GM18909 (cell line): ENCODE results near the gene RELN.

Experiments used
- ATAC-seq: cut with Tn5 transposase; IDR thresholded peaks from one replicate; pipeline ENCODE4 v1.9.1; 2021; ENCODE audit warnings: mild to moderate bottlenecking; ENCODE audit not compliant: unreplicated experiment, poor library complexity

Gene RELN

DNA sequence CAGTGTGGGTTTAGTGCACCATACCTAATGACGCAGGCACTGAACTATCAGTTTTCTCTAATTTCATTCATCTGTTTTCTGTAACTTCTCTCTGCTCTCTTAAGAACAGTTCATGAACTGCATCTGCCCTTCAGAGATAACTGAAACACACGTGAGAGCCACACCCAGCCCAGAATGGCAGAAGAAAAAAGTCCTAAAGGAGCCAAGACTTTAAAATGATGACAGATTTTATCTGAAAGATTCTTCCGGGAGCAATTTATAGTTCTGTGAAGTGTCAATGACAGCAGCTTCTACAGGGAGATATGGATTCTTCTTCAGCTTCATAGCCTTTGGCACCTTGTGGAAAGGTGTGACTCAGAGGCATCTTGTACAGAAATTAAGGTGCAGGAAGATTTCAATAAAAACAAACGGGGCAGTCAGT, 332.0 kb downstream of the RELN start:
- no peak for ATAC-seq

- ATAC-seq, result no peak
Measured at GRCh38 chr7:103656221-103656620, 333.2 kb downstream of the RELN start.

- no peak for ATAC-seq
Measured at GRCh38 chr7:103651593-103652377, 337.7 kb downstream of the RELN start.

DNA sequence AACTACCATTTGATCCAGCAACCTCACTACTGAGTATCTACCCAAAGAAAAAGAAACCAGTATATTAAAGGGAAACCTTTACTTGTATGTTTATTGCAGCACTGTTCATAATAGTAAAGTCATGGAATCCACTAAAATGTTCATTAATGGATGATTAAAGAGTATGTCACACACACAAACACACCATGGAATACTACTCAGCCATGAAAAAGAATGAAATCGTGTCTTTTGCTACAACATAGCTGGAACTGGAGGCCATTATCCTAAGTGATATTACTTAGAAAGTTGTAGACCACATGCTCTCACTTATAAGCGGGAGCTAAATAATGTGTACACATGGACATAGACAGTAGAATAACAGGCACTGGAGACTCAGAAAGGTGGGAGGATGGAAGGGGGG, 340.4 kb downstream of the RELN start:
- no peak for ATAC-seq

GRCh38 chr7:103648135-103648534, 341.3 kb downstream of the RELN start:
- no peak for ATAC-seq

DNA sequence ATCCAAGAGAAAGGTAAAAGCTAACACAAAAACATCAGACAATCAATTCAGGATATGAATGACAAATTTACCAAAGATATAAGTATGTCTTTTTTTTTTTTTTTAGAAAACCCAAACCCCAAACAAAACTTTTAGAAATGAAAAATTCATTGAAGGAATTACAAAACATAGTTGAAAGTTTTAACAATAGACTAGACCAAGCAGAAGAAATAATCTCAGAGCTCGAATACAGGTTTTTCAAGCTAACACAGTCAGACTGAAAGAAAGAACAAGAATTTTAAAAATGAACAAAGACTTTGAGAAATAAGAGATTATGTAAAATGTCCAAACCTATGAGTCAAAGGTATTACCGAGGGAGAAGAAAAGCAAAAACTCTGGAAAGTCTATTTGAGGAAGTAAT, 345.1 kb downstream of the RELN start:
- ATAC-seq, result no peak

DNA sequence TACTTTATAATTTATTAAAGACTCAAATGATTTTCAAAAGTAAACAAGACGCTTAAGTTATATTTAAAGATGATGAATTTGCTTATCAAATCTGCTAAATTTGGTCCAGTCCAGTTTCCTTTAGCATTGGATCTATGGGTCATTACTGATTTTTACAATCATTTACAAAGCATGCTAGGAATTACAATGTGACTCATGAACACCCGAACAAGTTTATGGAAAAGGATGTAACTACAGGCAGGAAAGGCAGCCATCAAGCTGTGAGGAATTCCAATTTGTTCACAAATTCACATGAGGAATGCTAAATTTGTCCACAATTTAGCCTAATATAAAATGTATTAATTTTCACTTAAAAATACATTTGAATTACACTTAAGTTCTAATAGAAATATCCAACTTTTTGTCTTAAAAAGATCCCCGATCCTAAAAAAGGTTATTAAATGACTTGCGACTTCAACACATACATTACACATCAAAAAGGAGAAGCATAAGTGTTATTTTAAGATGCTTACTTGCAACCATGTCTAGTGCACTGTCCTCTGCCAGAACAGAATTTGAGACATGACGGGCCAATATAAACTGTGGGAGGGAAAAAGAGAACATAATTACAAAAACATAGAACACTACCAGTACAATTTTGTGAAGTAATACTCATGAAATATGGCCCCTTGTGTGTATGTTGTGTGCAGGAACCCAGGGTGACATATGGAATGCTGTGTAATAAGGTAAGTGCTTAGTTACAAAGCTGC, 349.3 kb downstream of the RELN start:
- ATAC-seq, result no peak

- no peak for ATAC-seq
Measured at GRCh38 chr7:103637726-103638125, 351.7 kb downstream of the RELN start.

DNA sequence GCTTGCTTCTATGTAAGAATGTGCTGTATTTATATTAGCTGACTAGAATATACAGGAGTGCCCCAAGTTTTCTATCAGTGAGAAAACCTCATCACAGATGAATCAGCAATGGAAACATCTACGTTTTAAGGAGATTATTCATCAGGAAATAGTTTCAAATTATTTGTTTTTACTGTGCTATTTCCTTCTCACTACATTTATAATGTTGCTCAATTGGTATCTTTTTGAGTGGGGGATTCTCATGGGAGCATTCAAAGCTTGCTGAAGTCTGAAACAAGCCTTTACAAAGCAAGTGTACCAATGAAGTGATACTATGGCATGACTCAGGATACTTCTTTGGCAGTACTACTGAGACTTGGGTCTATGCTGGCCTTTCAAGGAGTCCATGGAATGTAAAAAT, 352.4 kb downstream of the RELN start:
- no peak for ATAC-seq

DNA sequence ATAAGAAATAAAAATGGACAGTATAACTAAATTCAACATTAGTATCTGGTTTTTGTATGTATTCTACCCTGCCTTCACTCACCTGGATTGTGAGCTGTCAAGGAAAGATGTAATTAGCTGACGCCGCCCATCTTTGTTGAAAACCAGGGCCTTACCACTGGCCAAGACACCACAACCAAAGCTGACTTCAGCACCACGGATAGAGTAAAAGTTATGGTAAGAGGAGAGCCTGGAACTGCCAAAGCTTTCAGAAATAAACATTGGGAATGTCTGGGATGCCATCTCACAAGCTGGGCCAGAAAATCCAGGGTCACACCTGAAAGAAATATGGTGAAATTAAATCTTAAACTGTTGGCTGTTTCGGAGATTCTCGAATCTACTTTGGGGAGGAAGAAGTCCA, 353.3 kb downstream of the RELN start:
- no peak for ATAC-seq

GRCh38 chr7:103632972-103633371, 356.5 kb downstream of the RELN start:
- ATAC-seq, result no peak

DNA sequence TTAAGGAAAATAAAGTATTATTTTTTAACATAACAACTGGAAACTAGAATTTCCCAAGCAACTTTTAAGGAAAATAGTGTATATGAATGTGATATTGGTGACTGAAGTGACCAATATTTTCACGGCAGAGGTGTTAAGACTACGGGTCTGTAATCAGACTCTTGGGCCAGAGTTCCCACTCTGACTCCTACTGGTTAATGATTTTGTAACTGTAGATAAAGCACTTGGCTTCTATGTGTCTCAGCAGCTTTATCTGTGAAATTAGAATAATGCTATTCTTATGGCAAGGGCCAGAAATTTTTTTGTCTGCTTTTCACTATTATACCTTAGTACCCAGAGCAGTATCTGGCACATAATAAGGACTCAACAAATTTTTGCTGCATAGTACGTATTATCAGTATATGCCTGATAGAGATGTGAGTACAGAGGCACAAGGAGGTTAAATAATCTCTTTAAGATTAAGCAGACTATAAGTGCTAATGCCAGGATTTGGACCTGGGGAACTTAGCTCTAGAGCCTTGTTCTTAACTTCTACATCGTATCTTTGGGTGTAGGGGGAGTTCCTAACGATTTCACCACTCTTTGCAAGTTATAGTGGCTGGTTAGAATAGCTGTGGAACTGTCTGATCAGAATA, 357.3 kb downstream of the RELN start:
- no peak for ATAC-seq

- no peak for ATAC-seq
Measured at GRCh38 chr7:103630318-103630717, 359.1 kb downstream of the RELN start.

DNA sequence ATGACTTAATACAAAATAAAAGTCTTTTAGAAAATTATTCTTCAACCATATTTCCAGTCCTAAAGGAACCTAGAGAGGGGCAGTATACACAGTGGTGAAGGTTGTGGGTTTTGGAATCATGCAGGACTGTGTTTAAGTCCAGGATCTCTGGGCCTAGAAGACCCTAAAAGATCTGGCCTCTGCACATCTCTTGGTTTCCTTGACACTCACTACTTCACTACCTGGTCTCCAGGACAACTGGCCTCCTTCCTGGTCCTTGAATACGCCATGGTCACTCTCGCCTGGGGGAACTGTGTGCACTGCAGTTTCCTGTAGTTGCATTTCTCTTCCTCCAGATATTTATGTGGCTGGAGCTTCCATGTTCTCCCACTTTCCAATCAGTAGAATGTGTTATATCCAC, 360.7 kb downstream of the RELN start:
- no peak for ATAC-seq

- ATAC-seq, result no peak
Measured at GRCh38 chr7:103626776-103627175, 362.7 kb downstream of the RELN start.

DNA sequence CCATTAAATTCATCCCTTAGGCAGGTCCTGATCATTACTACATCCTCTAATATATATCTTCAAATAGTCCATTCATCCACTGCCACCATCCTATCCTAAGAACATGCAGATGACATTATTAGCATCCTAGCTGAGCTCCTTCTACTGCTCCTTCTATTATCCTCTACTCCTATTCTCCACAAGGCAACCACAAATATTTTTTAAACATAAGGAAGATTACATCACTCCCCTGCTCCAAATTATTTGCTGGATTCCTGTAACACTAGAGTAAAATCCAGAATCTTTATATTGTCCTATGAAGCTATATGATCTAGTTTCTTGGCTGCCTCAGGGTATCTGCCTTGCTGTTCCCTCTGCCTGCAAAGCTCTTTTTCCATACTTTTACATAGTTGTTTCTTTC, 367.2 kb downstream of the RELN start:
- no peak for ATAC-seq

DNA sequence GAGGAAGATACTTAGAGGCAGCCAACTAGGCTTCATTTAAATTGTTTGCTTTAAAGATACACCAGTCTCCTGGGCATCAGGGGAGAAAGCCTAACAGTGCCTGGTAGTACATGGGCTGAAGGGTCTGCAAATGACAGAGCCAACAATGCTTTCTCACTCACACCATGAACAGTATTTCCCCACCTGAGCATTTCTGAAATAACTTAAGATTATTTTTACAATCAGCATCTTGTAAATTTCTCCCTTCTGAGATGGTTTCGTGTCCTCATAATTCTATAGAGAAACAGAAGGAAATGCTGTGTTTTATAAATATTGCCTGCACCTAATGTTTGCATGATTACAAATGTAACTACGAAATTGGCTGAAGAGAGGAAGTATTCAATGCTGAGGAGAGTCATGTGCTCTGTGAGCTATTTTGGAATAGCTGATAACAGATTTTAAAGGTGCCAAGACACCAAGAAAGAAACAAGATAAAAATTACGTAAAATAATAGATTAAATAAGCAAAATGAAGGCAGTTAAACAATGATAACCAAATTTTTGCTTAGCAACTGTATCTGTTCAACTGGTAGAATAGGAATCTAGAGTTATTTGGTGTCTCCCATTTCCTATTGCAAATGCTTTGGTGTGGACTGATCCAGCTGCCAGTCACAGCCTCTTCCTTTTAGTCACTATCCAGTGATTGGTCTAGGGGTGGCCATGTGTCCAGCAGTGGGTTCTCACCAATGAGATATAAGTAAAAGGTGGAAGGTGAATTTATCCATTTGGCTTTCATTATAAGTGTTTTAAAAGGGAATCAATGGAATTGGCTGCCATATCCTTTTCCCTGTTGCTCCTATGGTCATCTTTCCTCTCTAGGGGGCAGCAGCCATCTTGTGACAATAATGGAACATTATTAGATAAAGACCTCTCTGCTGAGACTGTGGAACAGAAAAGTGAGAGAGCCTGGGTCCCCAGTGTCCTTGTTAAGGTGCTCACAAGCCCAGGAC, 375.5 kb downstream of the RELN start:
- no peak for ATAC-seq

GRCh38 chr7:103609778-103610177, 379.7 kb downstream of the RELN start:
- no peak for ATAC-seq

DNA sequence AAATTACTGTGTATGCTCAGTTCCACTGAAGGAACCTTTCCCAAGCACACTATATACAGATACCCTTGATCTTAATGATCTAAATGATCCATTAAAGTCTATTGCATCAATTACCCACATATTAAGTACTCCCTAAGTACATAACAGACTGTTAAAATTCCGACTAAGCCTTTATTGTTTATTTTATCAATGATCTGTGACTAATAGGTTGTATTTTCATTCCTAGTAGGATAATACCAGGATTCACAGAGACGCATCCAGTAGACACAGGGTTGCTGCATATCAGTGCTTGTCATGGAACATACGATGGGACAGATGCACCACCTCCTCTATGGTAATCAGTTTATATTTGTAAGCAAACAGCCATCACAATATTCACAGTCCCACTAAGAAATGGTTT, 383.8 kb downstream of the RELN start:
- ATAC-seq, result no peak

DNA sequence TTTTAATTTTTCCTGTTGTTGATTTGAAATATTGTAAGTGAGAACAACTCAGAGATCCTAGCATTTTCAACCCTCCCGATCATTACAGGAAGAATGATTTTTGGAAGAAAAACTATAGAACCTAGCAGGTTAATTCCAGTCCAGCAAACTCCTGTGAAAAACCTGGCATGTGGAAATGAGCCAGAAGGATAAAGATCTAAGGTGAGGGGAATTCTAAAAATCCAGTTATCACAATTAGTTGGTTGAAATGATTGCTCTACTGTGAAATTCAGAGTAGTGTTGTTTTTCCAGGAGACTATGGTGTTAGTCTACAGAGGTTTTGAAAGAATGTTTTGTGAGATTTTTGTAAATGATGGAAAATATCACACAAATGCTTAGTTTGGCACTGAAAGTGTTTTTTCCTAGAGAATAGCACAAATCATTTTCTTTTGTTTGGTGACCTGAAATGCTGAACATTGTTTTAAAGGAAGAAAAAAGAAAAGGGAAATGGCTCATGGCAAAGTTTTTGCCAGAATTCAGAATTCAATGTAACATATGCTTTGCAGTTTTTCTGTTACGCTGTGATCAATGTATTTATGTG, 391.0 kb downstream of the RELN start:
- no peak for ATAC-seq
